ENCODE results near the gene MPC2. TPM values are rescaled to one million over a fixed set of nuclear protein-coding genes. Genes with fewer than 3 reads are reported as not detected.
A peak's percentile ranks its signal among the peaks of the same experiment; 100 is the strongest.
"Not testable (repeated sequence)": the region's sequence is repeated elsewhere in the genome, so short reads cannot be mapped to it uniquely, and the experiment has no call there.

The MPC2 gene
- total RNA-seq, 1 experiment from 2014 or later: 159 TPM

DNA sequence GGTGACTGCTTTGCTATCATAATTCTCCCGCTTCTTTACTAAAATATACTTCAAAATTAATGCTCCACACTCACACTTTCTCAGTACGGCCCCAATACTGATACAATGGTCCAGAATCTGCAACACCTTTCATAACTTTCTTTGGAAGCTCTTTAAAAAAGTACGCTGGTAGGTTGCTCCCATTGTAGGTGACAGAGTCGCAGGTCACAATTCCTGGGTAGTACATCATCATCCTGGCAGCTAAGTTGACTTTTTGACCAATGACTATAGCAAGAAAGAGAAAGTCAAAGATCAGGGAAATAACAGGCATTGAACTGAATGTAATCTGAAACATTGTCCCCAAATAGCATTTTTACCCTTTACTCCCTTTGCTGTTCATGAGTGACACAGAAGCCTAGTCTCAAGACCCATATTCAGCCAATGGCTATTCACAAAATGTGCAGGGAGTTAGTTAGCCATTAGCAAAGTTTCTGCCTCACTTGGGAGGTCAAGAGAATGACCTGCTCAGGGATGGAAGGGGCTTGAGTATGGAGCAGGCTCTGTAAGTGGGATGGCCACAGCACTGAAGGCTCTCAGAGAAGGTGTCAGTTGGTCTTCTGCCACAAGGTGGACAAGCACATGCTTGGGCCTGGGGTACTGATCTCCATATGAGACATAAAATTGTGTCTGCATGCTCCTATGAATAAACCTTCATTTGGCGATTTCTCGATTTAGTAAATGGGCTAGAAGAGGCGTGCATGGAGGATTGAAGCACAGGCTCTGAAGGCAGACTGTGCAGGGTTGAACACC is 58.3 kb downstream of the MPC2 start:
- intact Hi-C loops (cut with micrococcal nuclease; ENCODE audit: unreplicated experiment): no loop called here
- BruUV-seq (replicated peaks): no TSS peak
- Histone ChIP-seq H3K4me1 (no peaks in the 10 kb centered on the region), H3K27me3 (replicated peaks; ENCODE audit: control insufficient read depth, insufficient read depth, low read length) (no peaks in the 10 kb centered on the region), H3K36me3 (ENCODE audit: control insufficient read depth, insufficient read depth, low read length) (no peaks in the 10 kb centered on the region; the same call in 1 of the 2 replicates), H3K4me3 (ENCODE audit: low read depth, low read length) (no peak overlapping the region), H3K9me3 (no peaks in the 10 kb centered on the region)
- no peak overlapping the region for H3K4me3 Mint-ChIP-seq (ENCODE audit: unreplicated experiment)
- ChIA-PET POLR2A (no interaction called here), CTCF (no interaction called here)
- no peak overlapping the region for H3K27ac Mint-ChIP-seq (ENCODE audit: unreplicated experiment)
- no peaks in the 10 kb centered on the region for H3K36me3 Mint-ChIP-seq (ENCODE audit: insufficient read depth, unreplicated experiment)
- H3K27me3 Mint-ChIP-seq (ENCODE audit: insufficient read depth, unreplicated experiment): no peaks in the 10 kb centered on the region
- no peaks in the 10 kb centered on the region for H3K4me1 Mint-ChIP-seq (ENCODE audit: low read depth, unreplicated experiment)
- TF ChIP-seq, protein P1, sequence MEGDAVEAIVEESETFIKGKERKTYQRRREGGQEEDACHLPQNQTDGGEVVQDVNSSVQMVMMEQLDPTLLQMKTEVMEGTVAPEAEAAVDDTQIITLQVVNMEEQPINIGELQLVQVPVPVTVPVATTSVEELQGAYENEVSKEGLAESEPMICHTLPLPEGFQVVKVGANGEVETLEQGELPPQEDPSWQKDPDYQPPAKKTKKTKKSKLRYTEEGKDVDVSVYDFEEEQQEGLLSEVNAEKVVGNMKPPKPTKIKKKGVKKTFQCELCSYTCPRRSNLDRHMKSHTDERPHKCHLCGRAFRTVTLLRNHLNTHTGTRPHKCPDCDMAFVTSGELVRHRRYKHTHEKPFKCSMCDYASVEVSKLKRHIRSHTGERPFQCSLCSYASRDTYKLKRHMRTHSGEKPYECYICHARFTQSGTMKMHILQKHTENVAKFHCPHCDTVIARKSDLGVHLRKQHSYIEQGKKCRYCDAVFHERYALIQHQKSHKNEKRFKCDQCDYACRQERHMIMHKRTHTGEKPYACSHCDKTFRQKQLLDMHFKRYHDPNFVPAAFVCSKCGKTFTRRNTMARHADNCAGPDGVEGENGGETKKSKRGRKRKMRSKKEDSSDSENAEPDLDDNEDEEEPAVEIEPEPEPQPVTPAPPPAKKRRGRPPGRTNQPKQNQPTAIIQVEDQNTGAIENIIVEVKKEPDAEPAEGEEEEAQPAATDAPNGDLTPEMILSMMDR (IDR thresholded peaks at IDR 0.05; ENCODE audit: insufficient read depth in 1 of 2, low read depth in 1 of 2, low read length in 1 of 2, severe bottlenecking in 1 of 2, unreplicated experiment in 1 of 2): peak in 1 of 2 experiments; percentile 28
- DNase-seq: no peak
- no peaks in the 10 kb centered on the region for H3K9me3 Mint-ChIP-seq (ENCODE audit: unreplicated experiment)

DNA sequence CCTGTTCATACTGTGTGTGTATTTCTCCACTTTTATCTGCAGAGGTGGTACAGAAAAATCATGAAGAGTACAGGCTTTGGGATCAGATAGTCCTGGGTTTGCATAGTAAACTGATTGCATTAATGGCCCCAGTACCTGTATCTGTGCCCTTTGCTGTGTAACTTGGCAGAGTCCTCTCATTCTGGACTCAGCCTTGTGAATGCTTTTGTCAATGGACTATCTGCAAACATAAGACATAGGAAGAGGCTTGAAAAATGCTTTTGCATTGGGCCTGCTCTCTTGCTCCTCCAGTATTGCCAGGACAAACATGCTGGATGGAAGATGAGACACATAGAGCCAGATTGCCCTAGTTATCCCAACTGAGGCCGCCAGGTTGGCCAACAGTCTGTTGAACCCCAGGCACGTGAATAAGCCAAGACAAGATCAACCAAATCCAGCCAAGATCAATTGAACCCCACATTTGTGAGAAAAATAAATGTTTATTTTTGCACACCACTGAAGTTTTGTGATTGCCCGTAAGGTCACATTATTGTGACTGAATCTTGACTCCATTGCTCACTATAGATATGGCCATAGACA is 60.2 kb downstream of the MPC2 start:
- TF ChIP-seq, protein P1 (IDR thresholded peaks at IDR 0.05; ENCODE audit: insufficient read depth in 1 of 2, low read depth in 1 of 2, low read length in 1 of 2, severe bottlenecking in 1 of 2, unreplicated experiment in 1 of 2): no peak
- Mint-ChIP-seq H3K9me3 (ENCODE audit: unreplicated experiment) (no peaks in the 10 kb centered on the region), H3K36me3 (ENCODE audit: insufficient read depth, unreplicated experiment) (no peaks in the 10 kb centered on the region), H3K4me3 (ENCODE audit: unreplicated experiment) (no peak overlapping the region), H3K27ac (ENCODE audit: unreplicated experiment) (no peak overlapping the region), H3K4me1 (ENCODE audit: low read depth, unreplicated experiment) (no peaks in the 10 kb centered on the region), H3K27me3 (ENCODE audit: insufficient read depth, unreplicated experiment) (no peaks in the 10 kb centered on the region)
- H3K36me3 ChIP-seq (ENCODE audit: control insufficient read depth, insufficient read depth, low read length): no peaks in the 10 kb centered on the region
- peaks cover under 1% of the 10 kb centered on the region for H3K4me1 ChIP-seq
- CTCF ChIA-PET: no interaction called here
- BruUV-seq (replicated peaks): no TSS peak
- intact Hi-C loops (cut with micrococcal nuclease; ENCODE audit: unreplicated experiment): no loop called here
- no peaks in the 10 kb centered on the region for H3K27me3 ChIP-seq (replicated peaks; ENCODE audit: control insufficient read depth, insufficient read depth, low read length)
- POLR2A ChIA-PET: no interaction called here
- H3K4me3 ChIP-seq (ENCODE audit: low read depth, low read length): no peak overlapping the region
- H3K9me3 ChIP-seq: no peaks in the 10 kb centered on the region
- no peak for DNase-seq

DNA sequence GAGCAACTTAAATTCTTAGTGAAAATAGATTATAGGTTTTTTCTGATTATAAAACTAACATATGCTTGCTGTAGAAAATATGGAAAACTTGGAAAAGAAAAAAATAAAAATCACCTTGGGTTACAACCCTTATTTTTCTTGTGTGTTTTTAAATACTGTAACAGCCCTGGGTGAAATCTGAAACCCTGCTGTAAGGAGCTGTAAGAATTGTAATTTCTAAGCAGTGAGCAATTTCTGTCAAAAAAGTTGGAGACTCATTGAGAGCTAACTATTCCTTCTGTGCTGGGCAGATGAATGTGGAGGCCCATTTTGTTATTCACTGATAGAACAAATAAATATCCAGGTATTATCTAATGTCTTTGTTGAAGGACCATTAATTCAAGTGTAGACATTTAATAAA is 65.5 kb downstream of the MPC2 start:
- H3K27ac Mint-ChIP-seq (ENCODE audit: unreplicated experiment): no peak overlapping the region
- no peak overlapping the region for H3K4me3 Mint-ChIP-seq (ENCODE audit: unreplicated experiment)
- BruUV-seq (replicated peaks): no TSS peak

DNA sequence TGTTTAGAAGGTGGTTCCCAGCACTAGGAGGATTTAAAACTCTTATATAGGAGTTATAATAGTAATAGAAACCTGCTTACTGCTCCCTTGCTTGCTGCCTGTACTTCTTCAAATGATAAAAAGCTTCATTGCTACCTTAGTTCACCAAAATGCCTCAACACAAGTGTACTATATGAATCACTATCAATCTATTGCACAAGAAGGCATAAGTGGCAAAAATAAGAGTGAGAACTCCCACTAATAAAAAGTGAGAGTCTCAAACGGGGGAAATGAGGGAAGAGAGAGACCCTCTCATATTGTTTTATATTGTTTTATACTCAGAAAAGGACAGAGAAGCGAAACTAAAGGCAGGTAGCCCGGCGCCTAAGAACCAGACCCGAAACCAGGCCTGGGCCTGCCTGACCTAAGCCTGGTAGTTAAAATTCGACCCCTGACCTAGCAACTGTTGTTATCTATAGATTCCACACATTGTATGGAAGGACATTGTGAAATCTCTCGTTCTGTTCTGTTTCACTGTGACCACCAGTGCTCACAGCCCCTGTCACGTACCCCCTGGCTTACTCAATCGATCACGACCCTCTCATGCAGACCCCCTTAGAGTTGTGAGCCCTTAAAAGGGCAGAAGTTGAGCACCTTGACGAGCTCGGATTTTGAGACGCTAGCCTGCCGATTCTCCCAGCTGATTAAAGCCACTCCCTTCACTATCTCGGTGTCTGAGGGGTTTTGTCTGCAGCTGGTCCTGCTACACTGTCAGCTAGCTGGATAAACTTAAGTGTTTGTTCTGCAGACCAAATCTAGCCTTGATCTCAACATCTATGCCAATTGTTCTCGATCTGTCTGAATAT is 67.5 kb downstream of the MPC2 start:
- peaks cover 31% of the 10 kb centered on the region for H3K4me1 ChIP-seq
- peak overlapping the region; percentile 96 for H3K27ac Mint-ChIP-seq (ENCODE audit: unreplicated experiment)
- not testable (repeated sequence) for H3K36me3 Mint-ChIP-seq (ENCODE audit: insufficient read depth, unreplicated experiment); H3K36me3 ChIP-seq (ENCODE audit: control insufficient read depth, insufficient read depth, low read length); H3K9me3 ChIP-seq; H3K4me1 Mint-ChIP-seq (ENCODE audit: low read depth, unreplicated experiment); H3K27me3 Mint-ChIP-seq (ENCODE audit: insufficient read depth, unreplicated experiment); H3K27me3 ChIP-seq (replicated peaks; ENCODE audit: control insufficient read depth, insufficient read depth, low read length); H3K9me3 Mint-ChIP-seq (ENCODE audit: unreplicated experiment)
- ChIA-PET CTCF (interaction anchor here (1.2 kb wide), 1 partner anchor 213 kb away, joined by 4 read pairs; no protein-coding TSS in a partner anchor), POLR2A (interaction anchor here (1.4 kb wide), 1 partner anchor 66 kb away, joined by 5 read pairs; no protein-coding TSS in a partner anchor)
- peak overlapping the region; percentile 16; the same call in 1 of the 2 replicates for H3K4me3 ChIP-seq (ENCODE audit: low read depth, low read length)
- intact Hi-C loops (cut with micrococcal nuclease; ENCODE audit: unreplicated experiment): loop anchor here (2.0 to 5.0 kb wide), 2 partner anchors 57 to 67 kb away; no protein-coding TSS in a partner anchor
- peak; percentile 65 for DNase-seq
- peak overlapping the region; percentile 79 for H3K4me3 Mint-ChIP-seq (ENCODE audit: unreplicated experiment)
- BruUV-seq (replicated peaks): TSS peak; percentile 68

More for the DNA sequence above, 65.5 kb downstream of the MPC2 start:
- intact Hi-C loops (cut with micrococcal nuclease; ENCODE audit: unreplicated experiment): no loop called here
- no peak for DNase-seq
- Histone ChIP-seq H3K4me3 (ENCODE audit: low read depth, low read length) (no peak overlapping the region), H3K9me3 (no peaks in the 10 kb centered on the region), H3K27me3 (replicated peaks; ENCODE audit: control insufficient read depth, insufficient read depth, low read length) (no peaks in the 10 kb centered on the region), H3K36me3 (ENCODE audit: control insufficient read depth, insufficient read depth, low read length) (no peaks in the 10 kb centered on the region), H3K4me1 (peaks cover 31% of the 10 kb centered on the region)
- Mint-ChIP-seq H3K9me3 (ENCODE audit: unreplicated experiment) (no peaks in the 10 kb centered on the region), H3K27me3 (ENCODE audit: insufficient read depth, unreplicated experiment) (no peaks in the 10 kb centered on the region), H3K4me1 (ENCODE audit: low read depth, unreplicated experiment) (no peaks in the 10 kb centered on the region), H3K36me3 (ENCODE audit: insufficient read depth, unreplicated experiment) (no peaks in the 10 kb centered on the region)
- ChIA-PET POLR2A (interaction anchor here (0.7 kb wide), 1 partner anchor 139 kb away, joined by 3 read pairs; no protein-coding TSS in a partner anchor), CTCF (no interaction called here)
- TF ChIP-seq, protein P1 (IDR thresholded peaks at IDR 0.05; ENCODE audit: insufficient read depth in 1 of 2, low read depth in 1 of 2, low read length in 1 of 2, severe bottlenecking in 1 of 2, unreplicated experiment in 1 of 2): no peak

All from Caco-2 (cell line).